Small intestine (tissue), 7 donors: ENCODE results near the gene STAB2. TPM values are rescaled to one million over a fixed set of nuclear protein-coding genes. Genes with fewer than 3 reads are reported as not detected.

Experiments
- DNase-seq, 2 donors: peaks; one replicate each; pipeline versions ENCODE4 v3.0.0 to v3.0.0-alpha.2; 2013
- FAIRE-seq: peaks from 2 replicates; lab custom pipeline; 2012; peaks lifted over from hg19 to GRCh38; lab: Jason Lieb, UNC
- H3K27ac ChIP-seq, 3 donors: one replicate each; pipeline ENCODE4 v1.5.1; 2013; ENCODE audit warnings: low read length in 2 of 3, mild to moderate bottlenecking in 2 of 3, control low read depth in 1 of 3, inconsistent platforms in 1 of 3, low read depth in 1 of 3, moderate library complexity in 1 of 3
- H3K27me3 ChIP-seq, 3 donors: one replicate each; pipeline ENCODE4 v1.6.1; 2013; ENCODE audit warnings: low read length in 3 of 3, inconsistent platforms in 1 of 3; ENCODE audit not compliant: control insufficient read depth in 3 of 3, insufficient read depth in 3 of 3
- H3K36me3 ChIP-seq, 3 donors: one replicate each; pipeline ENCODE4 v1.6.1; 2013; ENCODE audit warnings: low read length in 3 of 3, inconsistent platforms in 1 of 3, low read depth in 1 of 3, mild to moderate bottlenecking in 1 of 3, moderate library complexity in 1 of 3; ENCODE audit not compliant: control insufficient read depth in 3 of 3, insufficient read depth in 2 of 3
- H3K4me1 ChIP-seq, 3 donors: one replicate each; pipeline ENCODE4 v1.6.1; 2013; ENCODE audit warnings: low read length in 2 of 3, inconsistent platforms in 1 of 3, low read depth in 1 of 3, mild to moderate bottlenecking in 1 of 3, moderate library complexity in 1 of 3; ENCODE audit not compliant: control insufficient read depth in 3 of 3, insufficient read depth in 2 of 3
- H3K4me3 ChIP-seq, 3 donors: one replicate each; pipeline ENCODE4 v1.5.1; 2013; ENCODE audit warnings: low read length in 3 of 3, control low read depth in 1 of 3, inconsistent platforms in 1 of 3, low read depth in 1 of 3, mild to moderate bottlenecking in 1 of 3, moderate library complexity in 1 of 3
- H3K9me3 ChIP-seq, 2 donors: one replicate each; pipeline ENCODE4 v1.6.1; 2013; ENCODE audit warnings: low read depth in 1 of 2, low read length in 1 of 2; ENCODE audit not compliant: control insufficient read depth in 2 of 2, insufficient read depth in 1 of 2
- WGBS, 3 donors: extraction: QIAGEN DNeasy Blood & Tissue Kit; methylation state at CpG; one replicate each; pipeline ENCODE4 v1.1.7; 2013; 5-methylcytosine and 5-hydroxymethylcytosine counted together
- polyA plus RNA-seq, 4 donors: library from polyadenylated mRNA; stranded (reverse) in 3 of 4; unstranded in 1 of 4; fragments of 200-250 nt in 3 of 4; fragments of 120-200 nt in 1 of 4; gene quantifications; one replicate each; pipeline versions ENCODE4 v1.2.1 to v1.2.3, GENCODE V29; 2013
- donor health status: healthy with polysubstance abuse.
- donor health status: control.
- donor health status: control.
- donor health status: Bipolar disorder and iron deficiency.
- donor health status: healthy.

Gene STAB2
- polyA plus RNA-seq, 4 donors: 0.06 to 2.5 TPM; not detected in 2

DNA sequence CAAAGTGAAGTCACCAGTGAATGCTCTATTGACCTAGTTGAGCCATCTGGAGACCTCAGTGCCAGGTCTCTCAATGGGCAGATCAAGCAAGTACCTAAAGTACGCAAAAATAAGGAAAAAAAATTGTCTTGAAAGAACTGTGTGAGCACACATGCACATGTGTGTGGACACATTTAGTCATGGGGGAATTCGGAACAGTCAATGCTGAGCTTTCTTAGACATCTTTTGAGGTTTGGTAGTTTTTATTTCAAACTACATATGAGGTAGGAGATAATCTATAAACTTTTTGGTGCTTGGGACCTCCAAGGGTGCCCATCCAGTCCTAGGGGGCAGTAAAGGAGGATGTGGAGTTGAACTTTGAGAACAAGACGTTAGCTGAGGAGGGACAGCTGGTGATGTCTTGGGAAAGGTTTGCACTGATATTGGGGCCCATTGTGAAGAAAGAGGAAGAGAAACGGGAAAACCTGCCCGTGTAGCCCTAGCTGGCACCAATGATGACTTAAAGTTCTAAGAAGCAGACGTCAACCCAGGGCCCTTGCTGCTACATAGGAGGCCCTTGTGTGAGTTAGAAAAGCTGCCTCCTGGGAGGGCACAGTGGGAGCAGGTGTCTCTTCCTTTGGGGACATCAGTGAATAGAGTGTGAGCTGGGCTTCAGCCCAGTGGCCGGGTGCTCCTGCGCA lies 129.6 kb downstream of the STAB2 start:
- Histone ChIP-seq H3K4me3 (no peak overlapping the region), H3K4me1 (no peaks in the 10 kb centered on the region), H3K27me3 (no peaks in the 10 kb centered on the region), H3K9me3 (no peaks in the 10 kb centered on the region), H3K27ac (no peak overlapping the region), H3K36me3 (no peaks in the 10 kb centered on the region)
- DNase-seq: no peak
- WGBS, 3 donors: 84 to 91% (median 88%) methylated on average over 8 of the region's 8 CpGs
- FAIRE-seq: no peak

DNA sequence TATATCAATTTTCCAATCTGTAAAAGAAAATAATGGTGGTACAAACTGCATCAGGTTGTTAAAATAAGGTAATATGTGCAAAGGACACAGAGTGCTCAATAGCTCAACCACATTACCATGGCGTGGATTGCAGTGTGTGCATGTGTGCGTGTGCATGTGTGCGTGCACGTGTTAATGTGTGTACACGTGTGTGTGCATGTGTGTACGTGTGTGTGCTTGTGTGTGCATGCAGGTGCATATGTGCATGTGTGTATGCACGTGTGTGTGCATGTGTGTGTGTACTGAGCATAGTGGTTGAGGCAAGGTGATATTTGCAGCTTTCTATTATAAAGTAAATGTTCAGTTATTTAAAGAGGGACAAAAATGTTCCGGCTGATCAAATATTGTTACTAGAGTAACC lies 138.3 kb downstream of the STAB2 start:
- no peak for FAIRE-seq
- Histone ChIP-seq H3K9me3 (no peaks in the 10 kb centered on the region), H3K36me3 (no peaks in the 10 kb centered on the region), H3K27ac (no peak overlapping the region), H3K4me3 (no peak overlapping the region), H3K27me3 (no peaks in the 10 kb centered on the region), H3K4me1 (no peaks in the 10 kb centered on the region)
- no peak for DNase-seq
- WGBS, 3 donors: 91 to 95% (median 92%) methylated on average over 8 of the region's 8 CpGs

DNA sequence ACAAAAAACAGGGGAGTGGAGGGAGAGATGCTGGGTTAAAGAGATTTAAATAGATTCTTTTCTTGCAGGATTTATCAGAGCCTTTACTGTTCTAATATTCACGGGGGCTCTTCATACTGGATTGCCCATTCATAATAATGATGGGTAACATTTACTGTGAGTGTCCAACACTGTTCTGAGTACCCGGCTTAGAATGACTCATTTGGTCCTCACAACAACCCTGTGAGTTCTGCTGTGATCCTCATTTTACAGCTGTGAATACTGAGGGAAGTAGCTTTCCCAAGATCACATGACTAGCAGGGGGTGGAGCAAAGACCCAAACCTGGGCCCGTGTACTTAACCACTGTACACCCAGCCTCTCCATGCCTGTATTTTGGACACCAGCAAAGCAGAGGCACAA lies 140.6 kb downstream of the STAB2 start:
- Histone ChIP-seq H3K4me3 (no peak overlapping the region), H3K36me3 (no peaks in the 10 kb centered on the region), H3K27me3 (no peaks in the 10 kb centered on the region), H3K4me1 (no peaks in the 10 kb centered on the region), H3K27ac (no peak overlapping the region), H3K9me3 (peaks cover 0 to 8% of the 10 kb centered on the region in 2 donors)
- DNase-seq: no peak
- 63 to 70% (median 67%) methylated on average over 3 of the region's 3 CpGs for WGBS, 3 donors
- FAIRE-seq: no peak

DNA sequence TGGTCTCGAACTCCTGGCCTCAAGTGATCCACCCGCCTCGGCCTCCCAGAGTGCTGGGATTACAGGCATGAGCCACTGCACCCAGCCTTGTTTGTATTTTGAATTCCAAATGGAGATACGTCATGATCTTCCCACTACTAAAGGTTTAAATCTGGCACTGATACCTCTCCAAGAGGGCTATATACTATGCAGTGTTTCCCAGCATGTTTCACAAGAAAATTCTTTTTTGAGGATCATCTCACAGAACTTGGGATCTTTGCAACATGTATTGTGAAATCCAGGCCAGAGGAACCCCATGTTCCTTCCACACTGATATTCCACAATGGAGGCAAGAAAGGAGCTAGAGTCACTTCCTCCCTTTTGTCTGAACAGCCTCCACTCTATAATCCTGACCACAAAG lies 141.2 kb downstream of the STAB2 start:
- DNase-seq (no peak), FAIRE-seq (no peak)
- no peaks in the 10 kb centered on the region for H3K27me3 ChIP-seq
- no peak overlapping the region for H3K27ac ChIP-seq
- 71 to 83% (median 72%) methylated on average over 4 of the region's 4 CpGs for WGBS, 3 donors
- H3K4me1 ChIP-seq: no peaks in the 10 kb centered on the region
- H3K36me3 ChIP-seq: no peaks in the 10 kb centered on the region
- H3K9me3 ChIP-seq: peaks cover 0 to 8% of the 10 kb centered on the region in 2 donors
- no peak overlapping the region for H3K4me3 ChIP-seq

DNA sequence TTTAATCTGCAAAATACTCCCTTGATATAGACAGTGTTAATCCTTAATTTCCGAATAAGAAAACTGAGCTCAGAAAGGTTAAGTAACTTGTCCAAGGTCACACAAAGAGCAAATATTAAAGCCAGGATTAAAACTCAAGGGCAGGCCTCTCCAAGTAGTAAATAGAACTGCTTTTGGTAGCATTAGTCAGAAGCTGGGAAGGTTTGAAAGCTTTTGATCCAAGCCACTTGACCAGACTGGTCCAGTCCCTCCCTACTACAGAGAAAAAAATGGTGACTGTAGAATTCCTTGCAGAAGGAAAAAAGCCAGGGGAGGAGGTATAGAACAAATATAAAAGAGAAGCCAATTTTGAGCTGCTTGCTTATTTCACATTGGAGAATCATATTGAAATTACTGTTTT lies 142.4 kb downstream of the STAB2 start:
- Histone ChIP-seq H3K9me3 (peaks cover 0 to 8% of the 10 kb centered on the region in 2 donors), H3K36me3 (no peaks in the 10 kb centered on the region), H3K27me3 (no peaks in the 10 kb centered on the region), H3K27ac (no peak overlapping the region), H3K4me3 (no peak overlapping the region), H3K4me1 (no peaks in the 10 kb centered on the region)
- no peak for FAIRE-seq
- DNase-seq: no peak
- 67 to 75% (median 72%) methylated on average over 1 of the region's 1 CpG for WGBS, 3 donors

DNA sequence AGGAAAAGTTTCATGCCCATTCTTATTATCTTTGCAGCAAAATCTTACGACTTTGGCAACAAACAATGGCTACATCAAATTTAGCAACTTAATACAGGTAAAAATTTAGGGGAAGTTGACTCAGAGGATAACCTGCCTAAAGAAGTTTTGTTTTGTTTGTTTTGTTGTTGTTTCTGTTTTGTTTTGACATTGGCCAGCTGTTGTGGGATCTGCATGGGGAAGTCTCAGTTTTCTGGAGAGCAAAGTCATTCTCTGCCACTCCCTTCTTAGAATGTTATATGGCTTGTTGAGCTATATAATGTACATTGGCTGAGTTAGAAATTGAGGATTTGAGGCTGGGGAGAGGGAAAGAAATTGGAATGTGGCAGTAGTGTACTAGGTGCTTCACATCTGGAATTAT lies 144.5 kb downstream of the STAB2 start:
- no peaks in the 10 kb centered on the region for H3K36me3 ChIP-seq
- no peak overlapping the region for H3K27ac ChIP-seq
- FAIRE-seq (no peak), DNase-seq (no peak)
- peaks cover 0 to 8% of the 10 kb centered on the region in 2 donors for H3K9me3 ChIP-seq
- H3K27me3 ChIP-seq: peaks cover 0 to 6% (median 0%) of the 10 kb centered on the region in 3 donors
- no peak overlapping the region for H3K4me3 ChIP-seq
- 85 to 95% (median 89%) methylated on average over 1 of the region's 1 CpG for WGBS, 3 donors
- no peaks in the 10 kb centered on the region for H3K4me1 ChIP-seq

DNA sequence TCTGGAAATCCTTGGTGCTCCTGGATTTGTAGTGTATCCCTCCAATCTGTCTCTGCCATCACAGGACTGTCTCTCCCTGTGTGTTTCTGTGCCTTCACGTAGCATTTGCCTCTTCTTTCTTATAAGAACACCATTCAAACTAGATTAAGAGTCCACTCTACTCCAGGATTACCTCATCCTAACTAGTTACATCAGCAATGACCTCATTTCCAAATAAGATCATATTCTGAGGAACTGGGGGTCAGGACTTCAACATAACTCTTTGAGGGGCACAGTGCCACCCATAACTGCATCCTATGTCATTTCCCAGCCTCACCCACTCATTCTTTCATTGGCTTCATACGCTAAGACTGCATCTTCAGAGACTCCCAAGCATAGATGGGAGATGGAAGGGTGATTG lies 147.8 kb downstream of the STAB2 start:
- FAIRE-seq: no peak
- WGBS, 3 donors: 72 to 95% (median 76%) methylated on average over 2 of the region's 2 CpGs
- DNase-seq: no peak
- Histone ChIP-seq H3K36me3 (no peaks in the 10 kb centered on the region), H3K27ac (no peak overlapping the region), H3K4me1 (no peaks in the 10 kb centered on the region), H3K4me3 (no peak overlapping the region), H3K9me3 (peaks cover 0 to 8% of the 10 kb centered on the region in 2 donors), H3K27me3 (peaks cover 0 to 6% (median 0%) of the 10 kb centered on the region in 3 donors)

DNA sequence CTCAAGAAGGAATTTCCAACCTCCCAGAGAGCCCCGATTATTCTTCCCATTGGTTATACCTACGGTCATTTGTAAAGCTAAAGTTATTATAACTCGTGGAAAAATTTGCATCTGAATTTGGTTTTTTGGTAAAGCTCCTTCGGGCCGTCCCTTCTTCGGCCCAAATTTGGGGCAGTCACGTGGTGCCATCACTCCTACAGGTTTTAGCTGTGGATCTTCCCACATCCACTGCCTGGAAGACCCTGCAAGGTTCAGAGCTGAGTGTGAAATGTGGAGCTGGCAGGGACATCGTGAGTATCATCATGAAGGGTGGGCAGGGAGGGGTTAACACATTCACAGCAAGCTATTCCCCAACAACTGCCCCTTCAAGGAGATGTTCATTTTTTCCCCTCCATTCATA lies 148.2 kb downstream of the STAB2 start:
- Histone ChIP-seq H3K36me3 (no peaks in the 10 kb centered on the region), H3K9me3 (peaks cover 0 to 8% of the 10 kb centered on the region in 2 donors), H3K4me1 (no peaks in the 10 kb centered on the region), H3K4me3 (no peak overlapping the region), H3K27ac (no peak overlapping the region), H3K27me3 (peaks cover 0 to 6% (median 0%) of the 10 kb centered on the region in 3 donors)
- no peak for DNase-seq
- FAIRE-seq: no peak
- 87 to 89% (median 88%) methylated on average over 8 of the region's 8 CpGs for WGBS, 3 donors

DNA sequence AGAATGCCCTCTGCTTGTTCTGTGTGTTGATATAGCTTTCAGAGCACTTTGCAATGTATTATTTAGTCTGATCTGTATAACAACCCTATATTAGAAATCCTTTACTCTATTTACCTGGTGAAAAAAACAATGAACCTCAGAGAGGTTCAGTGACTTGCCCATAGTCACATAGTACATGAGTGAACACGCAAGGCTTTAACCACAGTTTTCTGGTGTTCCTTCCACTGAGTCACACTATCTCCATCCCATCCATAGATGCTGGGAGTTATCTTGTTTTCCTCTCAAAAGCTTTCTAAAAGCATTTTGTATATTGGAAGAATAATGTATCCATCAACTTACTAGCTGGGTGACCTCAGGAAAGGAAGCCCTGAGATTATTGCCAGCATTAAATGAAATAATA lies 149.5 kb downstream of the STAB2 start:
- Histone ChIP-seq H3K27ac (no peak overlapping the region), H3K27me3 (peaks cover 0 to 6% (median 0%) of the 10 kb centered on the region in 3 donors), H3K4me1 (no peaks in the 10 kb centered on the region), H3K36me3 (no peaks in the 10 kb centered on the region), H3K4me3 (no peak overlapping the region), H3K9me3 (peaks cover 0 to 2% of the 10 kb centered on the region in 2 donors)
- DNase-seq: no peak
- no peak for FAIRE-seq
- 95 to 100% (median 100%) methylated on average over 1 of the region's 1 CpG for WGBS, 3 donors
